ENCODE measurements around the gene TBC1D7.
"Not testable (repeated sequence)": the region's sequence is repeated elsewhere in the genome, so short reads cannot be mapped to it uniquely, and the experiment has no call there.

TBC1D7 gene

GRCh38 chr6:13336553-13336952 lies 8.2 kb upstream of the TBC1D7 start:
- no peak overlapping the region for H3K4me3 ChIP-seq (ENCODE audit: low read depth, low read length)
- TF ChIP-seq CTCF (IDR thresholded peaks at IDR 0.05; ENCODE audit: control insufficient read depth, extremely low read depth, insufficient read depth), result peak; percentile 92
- peak; percentile 39 for DNase-seq (ENCODE audit: low read depth)

GRCh38 chr6:13334953-13335352 lies 6.6 kb upstream of the TBC1D7 start:
- no peak overlapping the region for H3K4me3 ChIP-seq (ENCODE audit: low read depth, low read length)
- no peak for TF ChIP-seq CTCF (IDR thresholded peaks at IDR 0.05; ENCODE audit: control insufficient read depth, extremely low read depth, insufficient read depth)
- DNase-seq (ENCODE audit: low read depth), result no peak

- TF ChIP-seq CTCF (IDR thresholded peaks at IDR 0.05; ENCODE audit: control insufficient read depth, extremely low read depth, insufficient read depth), result no peak
- DNase-seq (ENCODE audit: low read depth), result peak; percentile 56
- H3K4me3 ChIP-seq (ENCODE audit: low read depth, low read length), result peak overlapping the region; percentile 6; the same call in 1 of the 2 replicates
Observed at GRCh38 chr6:13332349-13332706, 4.0 kb upstream of the TBC1D7 start.

GRCh38 chr6:13331516-13332348 lies 3.4 kb upstream of the TBC1D7 start:
- peak; percentile 50 for DNase-seq (ENCODE audit: low read depth)
- peak; percentile 55 for TF ChIP-seq CTCF (IDR thresholded peaks at IDR 0.05; ENCODE audit: control insufficient read depth, extremely low read depth, insufficient read depth)
- peak overlapping the region; percentile 6; the same call in 1 of the 2 replicates for H3K4me3 ChIP-seq (ENCODE audit: low read depth, low read length)

GRCh38 chr6:13328875-13329183 lies 492 bp upstream of the TBC1D7 start:
- peak overlapping the region; percentile 82 for H3K4me3 ChIP-seq (ENCODE audit: low read depth, low read length)
- TF ChIP-seq CTCF (IDR thresholded peaks at IDR 0.05; ENCODE audit: control insufficient read depth, extremely low read depth, insufficient read depth), result no peak
- no peak for DNase-seq (ENCODE audit: low read depth)

GRCh38 chr6:13327691-13328075 lies 654 bp downstream of the TBC1D7 start:
- no peak for TF ChIP-seq CTCF (IDR thresholded peaks at IDR 0.05; ENCODE audit: control insufficient read depth, extremely low read depth, insufficient read depth)
- DNase-seq (ENCODE audit: low read depth), result no peak
- peak overlapping the region; percentile 82 for H3K4me3 ChIP-seq (ENCODE audit: low read depth, low read length)

- H3K4me3 ChIP-seq (ENCODE audit: low read depth, low read length); DNase-seq (ENCODE audit: low read depth): not testable (repeated sequence)
Observed at GRCh38 chr6:13326031-13326586, 2.2 kb downstream of the TBC1D7 start.

Measured in LNCaP clone FGC (cell line).